ENCODE data around the gene HOXD13. TPM values are rescaled to one million over a fixed set of nuclear protein-coding genes. Genes with fewer than 3 reads are reported as not detected.
A peak's percentile ranks its signal among the peaks of the same experiment; 100 is the strongest.

HOXD13 gene
- total and polyA plus RNA-seq, 2 of the 13 experiments (the other 11 are each of a cell fraction or from before 2014, with no cell fraction given), result not detected

- TF ChIP-seq MIER2 (CRISPR knock-in tag; IDR thresholded peaks at IDR 0.05) (peak; percentile 48; the same call in 1 of the 2 replicates), PRDM10 (CRISPR knock-in tag; IDR thresholded peaks at IDR 0.05; ENCODE audit: low read depth) (no peak), BATF2 (CRISPR knock-in tag; IDR thresholded peaks at IDR 0.05) (no peak), GLI4 (CRISPR knock-in tag; IDR thresholded peaks at IDR 0.05; ENCODE audit: borderline replicate concordance) (peak; percentile 75; the same call in 1 of the 2 replicates), ZUFSP (CRISPR knock-in tag; IDR thresholded peaks at IDR 0.05; ENCODE audit: borderline replicate concordance) (no peak), GATAD2A (CRISPR knock-in tag; IDR thresholded peaks at IDR 0.05) (peak; percentile 47), KDM4B (CRISPR knock-in tag; IDR thresholded peaks at IDR 0.05) (no peak; the same call in 1 of the 2 replicates), ZNF609 (CRISPR knock-in tag; IDR thresholded peaks at IDR 0.05; ENCODE audit: borderline replicate concordance) (no peak), ZBTB34 (CRISPR knock-in tag; IDR thresholded peaks at IDR 0.05) (no peak), ARID5B (CRISPR knock-in tag; IDR thresholded peaks at IDR 0.05) (peak; percentile 55; the same call in 1 of the 2 replicates)
These were observed 4.2 kb upstream of the HOXD13 start (continued) for GRCh38 chr2:176088048-176088936.

Measured in HepG2 (cell line).